NCI-H526 (cell line): ENCODE data around the gene PUS1.
A peak's percentile ranks its signal among the peaks of the same experiment; 100 is the strongest.
"Not testable (repeated sequence)": the region's sequence is repeated elsewhere in the genome, so short reads cannot be mapped to it uniquely, and the experiment has no call there.

ENCODE experiments used
- DNase-seq, 2 experiments: peaks; one replicate each; lab custom pipeline; 2025; lab: John Stamatoyannopoulos, UW

PUS1 gene

GRCh38 chr12:131938082-131938481, 9.0 kb downstream of the PUS1 start:
- no peak for DNase-seq

- peak in 1 of 2 experiments; percentile 46 for DNase-seq
These were observed 9.9 kb downstream of the PUS1 start for GRCh38 chr12:131939007-131939406.

DNA sequence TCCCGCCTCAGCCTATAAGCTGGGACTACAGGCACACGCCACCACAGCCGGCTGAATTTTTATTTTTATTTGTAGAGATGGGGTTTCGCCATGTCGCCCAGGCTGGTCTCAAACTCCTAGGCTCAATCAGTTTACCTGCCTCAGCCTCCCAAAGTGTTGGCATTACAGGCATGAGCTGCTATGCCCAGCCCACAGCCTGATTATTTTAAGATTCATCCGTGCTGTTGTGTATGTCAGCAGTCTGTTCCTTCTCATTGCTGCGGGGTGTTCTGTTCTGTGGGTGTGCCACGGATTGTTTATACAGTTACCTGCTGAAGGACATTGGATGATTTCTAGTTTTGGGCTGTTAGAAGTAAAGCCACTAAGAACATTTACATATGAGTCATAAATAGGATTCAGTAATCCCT, 11.1 kb downstream of the PUS1 start:
- no peak for DNase-seq

DNA sequence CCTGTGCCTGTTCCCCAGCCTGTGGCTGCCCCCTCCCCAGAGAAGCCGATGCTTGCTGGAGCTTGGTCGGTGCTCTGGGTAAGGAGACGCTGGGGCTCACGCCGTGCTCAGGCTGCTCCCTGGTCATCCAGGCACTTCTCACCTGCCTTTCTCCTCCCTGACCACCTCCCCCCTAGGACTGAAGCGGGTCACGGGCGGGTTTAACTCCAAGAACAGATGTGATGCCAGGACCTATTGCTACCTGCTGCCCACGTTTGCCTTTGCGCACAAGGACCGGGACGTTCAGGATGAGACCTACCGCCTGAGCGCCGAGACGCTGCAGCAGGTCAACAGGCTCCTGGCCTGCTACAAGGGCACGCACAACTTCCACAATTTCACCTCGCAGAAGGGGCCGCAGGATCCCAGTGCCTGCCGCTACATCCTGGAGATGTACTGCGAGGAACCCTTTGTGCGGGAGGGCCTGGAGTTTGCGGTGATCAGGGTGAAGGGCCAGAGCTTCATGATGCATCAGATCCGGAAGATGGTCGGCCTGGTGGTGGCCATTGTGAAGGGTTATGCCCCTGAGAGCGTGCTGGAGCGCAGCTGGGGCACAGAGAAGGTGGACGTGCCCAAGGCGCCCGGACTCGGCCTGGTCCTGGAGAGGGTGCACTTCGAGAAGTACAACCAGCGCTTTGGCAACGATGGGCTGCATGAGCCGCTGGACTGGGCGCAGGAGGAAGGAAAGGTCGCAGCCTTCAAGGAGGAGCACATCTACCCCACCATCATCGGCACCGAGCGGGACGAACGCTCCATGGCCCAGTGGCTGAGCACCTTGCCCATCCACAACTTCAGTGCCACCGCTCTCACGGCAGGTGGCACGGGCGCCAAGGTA, 12.3 kb downstream of the PUS1 start:
- no peak for DNase-seq

DNA sequence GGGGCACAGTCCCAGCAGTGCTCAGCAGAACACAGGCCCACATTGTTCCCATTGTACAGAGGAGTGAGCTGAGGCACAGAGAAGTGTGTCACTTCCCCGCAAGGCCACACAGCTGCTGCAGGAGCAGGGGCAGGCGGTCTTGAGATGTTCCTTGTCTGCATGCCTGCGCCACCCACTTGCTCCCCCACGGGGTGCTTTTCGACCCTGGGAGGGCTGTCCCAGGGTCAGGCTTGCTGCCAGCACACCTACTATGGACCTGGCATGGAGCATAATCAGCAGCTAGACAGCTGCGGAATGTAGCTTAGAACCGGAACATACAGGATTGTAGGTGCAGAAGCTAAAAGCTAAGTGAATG, 12.9 kb downstream of the PUS1 start:
- DNase-seq, result no peak

DNA sequence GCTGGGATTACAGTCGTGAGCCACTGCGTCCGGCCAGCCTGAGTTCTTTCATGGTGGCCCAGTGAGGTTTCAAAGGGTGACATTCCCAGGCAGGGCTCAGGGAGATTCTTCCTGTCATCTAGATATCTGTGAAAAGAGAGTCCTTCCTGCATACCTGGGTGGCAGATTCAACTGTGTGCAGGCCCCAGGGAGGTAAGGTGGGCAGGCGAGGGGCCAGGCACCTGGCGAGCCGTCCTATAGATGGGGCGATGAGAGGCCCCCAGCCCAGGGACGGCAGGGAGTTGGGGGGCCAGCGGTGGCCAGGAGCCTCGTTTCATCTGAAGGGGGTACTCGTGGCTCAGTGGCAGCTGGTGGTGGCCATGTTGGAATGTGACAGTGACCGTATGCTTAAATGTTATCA, 13.6 kb downstream of the PUS1 start:
- no peak for DNase-seq

DNA sequence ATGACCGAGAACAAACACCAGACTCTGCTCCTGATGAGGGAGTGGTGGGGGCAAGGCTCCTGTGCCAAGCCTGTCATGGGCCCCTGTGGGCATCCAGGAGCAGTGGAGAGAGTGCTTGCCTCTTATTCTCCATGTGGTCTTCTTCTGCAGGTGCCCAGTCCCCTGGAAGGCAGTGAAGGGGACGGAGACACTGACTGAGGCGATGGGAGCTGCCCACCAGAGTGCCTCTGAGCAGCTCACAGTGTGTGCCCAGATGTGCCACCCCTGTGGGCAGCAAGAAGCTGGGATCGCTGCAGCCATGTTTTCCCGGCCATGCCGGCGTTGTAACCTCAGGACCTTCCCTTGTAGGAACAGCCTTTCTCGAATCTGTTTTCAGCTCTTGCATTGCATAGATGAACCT, 14.3 kb downstream of the PUS1 start:
- no peak for DNase-seq

- DNase-seq, result no peak
These were observed 14.8 kb downstream of the PUS1 start for GRCh38 chr12:131943876-131944275.

GRCh38 chr12:131944601-131945251, 15.7 kb downstream of the PUS1 start:
- no peak for DNase-seq

DNA sequence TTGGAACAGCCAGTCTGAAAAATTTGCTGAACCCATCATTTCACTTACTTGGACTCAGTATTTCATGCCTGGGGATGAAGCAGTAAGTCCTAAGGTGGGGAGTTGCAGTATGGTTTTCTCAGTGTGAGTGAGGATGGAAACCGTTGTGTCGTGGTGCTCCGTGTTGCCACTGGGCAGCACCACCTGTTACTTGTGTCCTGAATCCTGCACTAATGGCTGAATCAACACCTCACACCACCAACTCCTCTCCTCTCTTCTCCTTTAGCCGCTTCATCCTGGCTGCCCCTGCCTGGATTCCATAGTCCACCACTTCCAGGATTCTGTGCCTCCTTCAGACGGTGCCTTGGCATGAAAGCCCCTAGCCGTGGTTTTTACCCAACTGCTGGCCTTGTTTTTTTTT, 17.7 kb downstream of the PUS1 start:
- DNase-seq, result no peak

- no peak for DNase-seq
These were observed 18.5 kb downstream of the PUS1 start for GRCh38 chr12:131947482-131948027.

GRCh38 chr12:131948166-131948712, 19.2 kb downstream of the PUS1 start:
- no peak for DNase-seq

DNA sequence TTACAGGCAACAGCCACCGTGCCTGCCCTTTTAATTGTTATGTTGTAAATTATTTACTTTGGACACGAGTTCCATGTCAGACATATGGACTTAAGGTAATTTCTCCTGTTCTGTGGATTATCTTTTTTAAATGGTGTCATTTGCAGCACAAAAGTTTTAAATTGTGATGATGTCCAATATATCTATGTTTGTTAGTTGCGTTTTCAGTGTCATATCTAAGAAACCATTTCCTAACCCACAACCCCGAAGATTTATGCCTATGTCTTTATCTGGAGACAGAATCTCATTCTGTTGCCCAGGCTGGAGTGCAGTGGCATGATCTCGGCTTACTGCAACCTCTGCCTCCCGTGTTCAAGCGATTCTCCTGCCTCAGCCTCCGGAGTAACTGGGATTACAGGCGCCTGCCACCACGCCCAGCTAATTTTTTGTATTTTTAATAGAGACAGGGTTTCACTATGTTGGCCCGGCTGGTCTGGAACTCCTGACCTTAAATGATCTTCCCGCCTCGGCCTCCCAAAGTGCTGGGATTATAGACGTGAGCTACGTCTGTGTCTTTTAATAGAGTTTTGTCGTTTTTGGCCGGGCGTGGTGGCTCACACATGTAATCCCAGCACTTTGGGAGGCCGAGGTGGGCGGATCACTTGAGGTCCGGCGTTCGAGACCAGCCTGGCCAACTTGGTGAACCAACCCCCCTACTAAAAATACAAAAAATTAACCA, 19.8 kb downstream of the PUS1 start:
- DNase-seq, result not testable (repeated sequence)

DNA sequence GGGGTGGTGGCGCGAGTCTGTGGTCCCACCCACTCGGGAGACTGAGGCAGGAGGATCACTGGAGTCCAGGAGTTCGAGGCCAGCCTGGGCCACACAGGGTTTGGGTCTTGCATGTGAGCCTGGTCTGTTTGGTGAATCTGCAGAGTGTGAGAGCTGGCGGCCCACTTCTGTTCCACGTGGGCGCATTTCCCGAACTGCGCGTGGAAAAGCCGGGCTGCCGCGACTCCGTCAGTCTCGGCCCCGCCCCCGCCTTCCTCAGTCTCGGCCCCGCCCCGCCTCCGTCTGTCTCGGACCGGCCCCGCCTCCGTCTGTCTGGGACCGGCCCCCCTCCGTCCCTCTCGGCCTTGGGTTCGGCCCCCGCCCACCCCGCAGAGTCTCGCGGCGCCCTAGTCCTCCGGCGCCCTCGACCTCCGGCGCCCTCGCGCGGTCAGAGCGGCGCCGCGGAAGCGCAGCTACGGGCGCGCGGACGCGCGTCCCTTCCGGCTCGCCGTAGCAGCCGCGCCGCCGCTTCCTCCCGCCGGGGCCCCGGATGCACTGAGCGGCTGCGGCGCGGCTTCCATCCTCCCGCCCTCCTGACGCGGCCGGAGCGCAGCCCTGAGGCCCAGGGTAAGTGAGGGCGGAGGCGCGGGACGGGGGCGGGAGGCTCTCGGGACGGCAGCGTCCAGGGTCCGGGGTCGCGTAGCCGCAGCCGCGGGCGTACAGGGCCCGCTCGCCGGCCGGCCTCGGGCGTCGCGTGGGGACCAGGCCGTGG, 20.5 kb downstream of the PUS1 start, which contains the start of gene EP400:
EP400 (plus strand) TSS at position 512 of the 751 bp plus-strand sequence. CDS start 10,678 bp downstream, outside the sequence.
- DNase-seq, result peak; percentile 50 to 97

- DNase-seq, result peak in 1 of 2 experiments; percentile 59
These were observed 21.3 kb downstream of the PUS1 start for GRCh38 chr12:131950182-131950913.

- not testable (repeated sequence) for DNase-seq
These were observed 24.7 kb downstream of the PUS1 start for GRCh38 chr12:131953810-131954209.

- DNase-seq, result not testable (repeated sequence)
These were observed 25.4 kb downstream of the PUS1 start for GRCh38 chr12:131954460-131954859.

GRCh38 chr12:131959116-131959515, 30.0 kb downstream of the PUS1 start:
- no peak for DNase-seq

DNA sequence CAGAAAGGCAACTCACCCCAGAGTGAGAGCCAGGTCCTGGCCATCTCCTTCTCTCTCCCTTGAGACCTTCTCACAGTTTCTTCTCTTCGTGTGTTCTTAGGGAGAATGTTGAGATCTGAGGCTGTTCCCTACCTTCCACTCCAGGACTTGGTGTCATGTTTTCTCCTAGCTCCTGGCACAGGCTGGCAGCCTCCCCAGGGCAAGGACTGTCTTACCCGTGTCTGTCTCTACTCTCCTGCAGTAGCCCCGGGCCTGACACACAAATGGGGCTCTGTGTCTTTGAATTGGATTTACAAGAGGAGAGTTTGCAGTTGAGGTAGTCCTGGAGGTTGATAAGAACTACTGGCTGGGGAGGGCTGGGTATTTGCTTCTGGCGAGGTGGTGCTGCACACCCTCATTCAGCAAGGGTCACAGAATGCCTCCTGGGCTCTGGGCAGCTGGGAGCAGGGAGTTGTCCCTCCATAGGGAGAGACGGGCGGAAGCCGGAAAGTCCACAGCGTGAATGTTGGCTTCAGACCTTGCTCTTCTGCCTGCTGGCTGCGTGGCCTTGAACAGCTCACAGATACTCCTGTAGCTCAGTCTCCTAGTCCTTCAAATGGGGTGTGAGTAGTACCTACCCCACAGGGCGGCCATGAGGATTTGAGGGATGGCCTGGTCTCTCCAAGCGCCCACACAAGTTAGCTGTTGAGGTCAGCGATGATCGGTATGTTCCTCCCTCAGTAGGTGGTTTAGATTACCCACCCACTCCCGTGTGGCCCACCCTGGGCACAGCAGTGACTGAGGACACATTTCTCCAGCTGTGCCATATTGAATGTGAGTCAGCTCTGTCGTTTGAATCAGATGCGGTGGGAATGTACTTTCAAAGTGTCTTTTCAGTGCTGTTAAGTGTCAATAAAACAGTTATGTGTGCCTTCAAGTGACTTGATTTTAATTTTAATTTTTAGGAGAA, 30.8 kb downstream of the PUS1 start:
- DNase-seq, result no peak
